Activated CD8-positive, alpha-beta T cell treated with anti-CD3 and anti-CD28 coated beads for 36 hours (primary cell): ENCODE measurements around the gene HAAO. TPM values are rescaled to one million over a fixed set of nuclear protein-coding genes. Genes with fewer than 3 reads are reported as not detected.

Experiments
- ATAC-seq: fragments of 200-7000 bp; cut with Tn5 transposase; one replicate; pipeline ENCODE4 v1.10.0; 2021; ENCODE audit warnings: mild to moderate bottlenecking, moderate library complexity
- CTCF ChIA-PET: fragments of 350-600 bp; sonication (Branson Sonifier 250); formaldehyde crosslinking; loops from one replicate; lab custom pipeline; 2021; ENCODE audit warnings: antibody characterized with exemption; lab: Charles Lee
- POLR2A ChIA-PET: fragments of 350-600 bp; sonication (Branson Sonifier 250); formaldehyde crosslinking; loops from one replicate; lab custom pipeline; 2021; ENCODE audit warnings: antibody characterized with exemption; lab: Charles Lee
- DNase-seq: peaks from one replicate; pipeline ENCODE4 v3.0.0-alpha.2; 2020
- H3K27ac Mint-ChIP-seq: one replicate; pipeline ENCODE4 v1.8.0; 2021; ENCODE audit warnings: mild to moderate bottlenecking, mixed read lengths
- H3K27me3 Mint-ChIP-seq: one replicate; pipeline ENCODE4 v1.8.0; 2021; ENCODE audit warnings: mixed read lengths
- H3K36me3 Mint-ChIP-seq: one replicate; pipeline ENCODE4 v1.8.0; 2021; ENCODE audit warnings: low read depth, mixed read lengths
- H3K4me1 Mint-ChIP-seq: one replicate; pipeline ENCODE4 v1.8.0; 2021; ENCODE audit warnings: low read depth, mixed read lengths
- H3K4me3 Mint-ChIP-seq: one replicate; pipeline ENCODE4 v1.8.0; 2021; ENCODE audit warnings: mild to moderate bottlenecking, moderate library complexity, mixed read lengths
- H3K9me3 Mint-ChIP-seq: one replicate; pipeline ENCODE4 v1.8.0; 2021; ENCODE audit warnings: mixed read lengths
- CTCF ChIP-seq: fragments of 200-600 bp; IDR thresholded peaks from one replicate; pipeline ENCODE4 v1.8.0; 2022; ENCODE audit warnings: antibody characterized with exemption, mild to moderate bottlenecking
- intact Hi-C: fragments of 100-400 bp; cut with micrococcal nuclease; formaldehyde crosslinking; loops from one replicate; pipeline ENCODE4 v1.10.0; 2022
- total RNA-seq, 2 experiments: library from RNA; stranded (reverse); gene quantifications; one replicate each; pipeline ENCODE4 v1.2.3, GENCODE V29; 2021

Gene HAAO
- 1 to 10 TPM in 1 of 2 experiments, under 1 TPM in 1; 0.63 to 1.0 TPM for total RNA-seq

DNA sequence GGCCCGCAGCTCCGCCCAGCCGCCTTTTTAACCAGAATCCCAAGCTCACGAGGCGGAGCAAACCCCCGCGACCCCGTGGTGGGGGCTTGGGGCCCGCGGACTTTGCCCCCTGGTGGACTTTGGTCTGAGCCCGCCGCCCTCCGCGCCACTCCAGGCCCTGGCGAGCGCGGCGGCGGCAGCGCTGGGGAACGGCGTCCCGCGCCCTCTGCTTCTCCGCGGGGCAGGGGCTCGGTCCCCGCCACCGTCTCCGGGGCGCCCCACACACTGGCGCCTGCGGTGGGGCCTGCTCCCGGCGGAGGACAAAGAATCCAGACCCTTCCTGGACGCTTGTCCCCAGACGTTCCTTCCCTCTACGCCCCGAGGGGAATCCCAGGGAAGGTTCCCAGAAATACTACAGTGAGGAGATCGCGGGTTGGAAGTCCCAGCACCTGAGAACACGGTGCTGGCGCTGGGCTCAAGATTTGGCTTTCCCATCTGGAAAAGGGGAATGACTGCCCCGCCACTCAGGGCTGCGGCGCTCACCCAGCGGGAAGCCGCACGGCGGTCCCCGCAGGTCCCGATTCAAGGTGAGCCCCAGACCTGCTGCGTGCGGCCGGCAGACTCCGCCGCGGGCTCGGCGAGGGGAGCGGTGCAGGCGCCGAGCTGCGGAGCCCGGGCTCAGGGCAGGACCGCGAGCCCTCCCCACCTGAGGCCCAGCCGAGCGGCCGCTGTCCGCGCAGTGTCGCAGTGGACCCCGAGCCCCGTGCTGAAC is at the start of gene HAAO:
Gene HAAO, minus strand, starts transcription at position 1 of the 751 bp plus-strand sequence. CDS start 47 bp downstream, outside the sequence.
- ATAC-seq (peak; percentile 21), DNase-seq (no peak)
- intact Hi-C loops = no loop called here
- H3K4me3 Mint-ChIP-seq = peak within 1 kb of the TSS; percentile 73
- no peak for TF ChIP-seq CTCF
- H3K27ac Mint-ChIP-seq = peak within 1 kb of the TSS; percentile 47
- H3K36me3 Mint-ChIP-seq = no peaks in the 10 kb centered on the region
- POLR2A ChIA-PET = interaction anchor here (6.3 kb wide), 1 partner anchor 18 kb away, joined by 45 read pairs; no protein-coding TSS in a partner anchor
- no peaks in the 10 kb centered on the region for H3K9me3 Mint-ChIP-seq
- H3K4me1 Mint-ChIP-seq = peaks cover 46% of the 10 kb centered on the region
- CTCF ChIA-PET = interaction anchor here (0.7 to 1.8 kb wide), 5 partner anchors 13 to 36 kb away, joined by 3 to 7 read pairs (median 4); no protein-coding TSS in a partner anchor
- peaks cover 36% of the 10 kb centered on the region for H3K27me3 Mint-ChIP-seq

DNA sequence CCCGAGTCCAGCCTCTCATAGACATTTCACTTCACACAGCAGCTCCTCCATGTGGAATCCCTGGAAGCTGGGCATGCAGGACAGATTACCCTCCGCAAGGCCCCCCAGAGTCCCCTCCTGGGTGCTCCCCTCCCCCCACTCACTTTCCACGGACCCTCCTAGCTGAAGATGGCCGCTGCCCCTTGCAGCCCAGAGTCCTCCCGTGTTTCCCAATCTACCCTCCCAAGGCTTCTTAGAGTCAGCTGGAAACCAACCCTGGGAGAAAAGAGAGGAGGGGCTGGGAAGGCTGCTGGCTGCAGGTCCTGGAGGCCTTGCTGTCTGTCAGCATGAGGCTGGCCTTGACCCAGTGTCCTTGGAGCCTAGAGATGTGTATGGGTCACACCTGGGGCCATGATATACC is 49.0 kb upstream of the HAAO start:
- ChIA-PET CTCF (no interaction called here), POLR2A (interaction anchor here (0.6 kb wide), 1 partner anchor 30 kb away, joined by 3 read pairs; no protein-coding TSS in a partner anchor)
- no peaks in the 10 kb centered on the region for H3K4me1 Mint-ChIP-seq
- H3K27me3 Mint-ChIP-seq = no peaks in the 10 kb centered on the region
- no peaks in the 10 kb centered on the region for H3K9me3 Mint-ChIP-seq
- no peak overlapping the region for H3K4me3 Mint-ChIP-seq
- DNase-seq (no peak), ATAC-seq (no peak)
- no peaks in the 10 kb centered on the region for H3K36me3 Mint-ChIP-seq
- TF ChIP-seq CTCF = no peak
- no peak overlapping the region for H3K27ac Mint-ChIP-seq
- intact Hi-C loops = no loop called here

GRCh38 chr2:42840760-42841159 is 48.4 kb upstream of the HAAO start:
- Mint-ChIP-seq H3K27ac (no peak overlapping the region), H3K4me1 (no peaks in the 10 kb centered on the region), H3K4me3 (no peak overlapping the region), H3K36me3 (no peaks in the 10 kb centered on the region), H3K9me3 (no peaks in the 10 kb centered on the region), H3K27me3 (no peaks in the 10 kb centered on the region)
- POLR2A ChIA-PET = interaction anchor here (0.6 kb wide), 1 partner anchor 30 kb away, joined by 3 read pairs; no protein-coding TSS in a partner anchor
- no peak for TF ChIP-seq CTCF
- intact Hi-C loops = no loop called here
- ATAC-seq = no peak
- CTCF ChIA-PET = no interaction called here
- no peak for DNase-seq

- Mint-ChIP-seq H3K9me3 (no peaks in the 10 kb centered on the region), H3K4me3 (no peak overlapping the region), H3K4me1 (no peaks in the 10 kb centered on the region), H3K36me3 (no peaks in the 10 kb centered on the region), H3K27me3 (no peaks in the 10 kb centered on the region), H3K27ac (no peak overlapping the region)
- ATAC-seq = no peak
- intact Hi-C loops = no loop called here
- POLR2A ChIA-PET = no interaction called here
- no peak for TF ChIP-seq CTCF
- CTCF ChIA-PET = interaction anchor here (1.0 to 4.5 kb wide), 3 partner anchors 9 to 19 kb away, joined by 3 to 25 read pairs (median 3); no protein-coding TSS in a partner anchor
- no peak for DNase-seq
These were observed 47.6 kb upstream of the HAAO start for GRCh38 chr2:42839809-42840501.
